Activated B cell treated with CpG ODN at 0.5 μM for 24 hours (primary cell): Measurements from ENCODE around the gene CFAP299. TPM values are rescaled to one million over a fixed set of nuclear protein-coding genes. Genes with fewer than 3 reads are reported as not detected.

Experiments used
- ATAC-seq: fragments of 200-7000 bp; cut with Tn5 transposase; one replicate; pipeline ENCODE4 v1.10.0; 2021; ENCODE audit warnings: low read depth, mild to moderate bottlenecking, moderate library complexity
- CTCF ChIA-PET: fragments of 350-600 bp; sonication (Branson Sonifier 250); formaldehyde crosslinking; loops from one replicate; lab custom pipeline; 2021; ENCODE audit warnings: antibody characterized with exemption; lab: Charles Lee
- POLR2A ChIA-PET: fragments of 350-600 bp; sonication (Branson Sonifier 250); formaldehyde crosslinking; loops from one replicate; lab custom pipeline; 2021; ENCODE audit warnings: antibody characterized with exemption; lab: Charles Lee
- DNase-seq: peaks from one replicate; pipeline ENCODE4 v3.0.0; 2022
- H3K27ac Mint-ChIP-seq: one replicate; pipeline ENCODE4 v1.8.0; 2020; ENCODE audit warnings: mixed read lengths
- H3K27me3 Mint-ChIP-seq: one replicate; pipeline ENCODE4 v1.8.0; 2021; ENCODE audit warnings: mixed read lengths
- H3K36me3 Mint-ChIP-seq: one replicate; pipeline ENCODE4 v1.8.0; 2021; ENCODE audit warnings: low read depth, mixed read lengths
- H3K4me1 Mint-ChIP-seq: one replicate; pipeline ENCODE4 v1.8.0; 2021; ENCODE audit warnings: mixed read lengths
- H3K4me3 Mint-ChIP-seq: one replicate; pipeline ENCODE4 v1.8.0; 2020; ENCODE audit warnings: mild to moderate bottlenecking, mixed read lengths
- H3K9me3 Mint-ChIP-seq: one replicate; pipeline ENCODE4 v1.8.0; 2020; ENCODE audit warnings: mixed read lengths
- CTCF ChIP-seq: fragments of 200-600 bp; IDR thresholded peaks from one replicate; pipeline ENCODE4 v1.8.0; 2022; ENCODE audit warnings: antibody characterized with exemption, mild to moderate bottlenecking
- intact Hi-C: fragments of 100-400 bp; cut with micrococcal nuclease; formaldehyde crosslinking; loops from one replicate; pipeline ENCODE4 v1.15.1; 2024
- total RNA-seq: library from RNA; stranded (reverse); gene quantifications from 2 replicates; pipeline ENCODE4 v1.2.3, GENCODE V29; 2022

The CFAP299 gene
- total RNA-seq, 1 donor from 2014 or later: not detected

GRCh38 chr4:80713409-80713808 is 377.9 kb downstream of the CFAP299 start:
- DNase-seq: no peak
- TF ChIP-seq CTCF: no peak
- H3K4me1 Mint-ChIP-seq: no peaks in the 10 kb centered on the region
- CTCF ChIA-PET: no interaction called here
- H3K4me3 Mint-ChIP-seq: no peak overlapping the region
- intact Hi-C loops: no loop called here
- peaks cover 2% of the 10 kb centered on the region for H3K9me3 Mint-ChIP-seq
- H3K36me3 Mint-ChIP-seq: no peaks in the 10 kb centered on the region
- H3K27me3 Mint-ChIP-seq: no peaks in the 10 kb centered on the region
- H3K27ac Mint-ChIP-seq: no peak overlapping the region
- no peak for ATAC-seq
- POLR2A ChIA-PET: no interaction called here

GRCh38 chr4:80717204-80717603 is 381.7 kb downstream of the CFAP299 start:
- no peak overlapping the region for H3K4me3 Mint-ChIP-seq
- POLR2A ChIA-PET: no interaction called here
- intact Hi-C loops: no loop called here
- TF ChIP-seq CTCF: no peak
- no peak overlapping the region for H3K27ac Mint-ChIP-seq
- peaks cover 4% of the 10 kb centered on the region for H3K36me3 Mint-ChIP-seq
- ATAC-seq (no peak), DNase-seq (no peak)
- peaks cover 16% of the 10 kb centered on the region for H3K9me3 Mint-ChIP-seq
- CTCF ChIA-PET: no interaction called here
- H3K4me1 Mint-ChIP-seq: no peaks in the 10 kb centered on the region
- no peaks in the 10 kb centered on the region for H3K27me3 Mint-ChIP-seq

GRCh38 chr4:80726471-80726870 is 390.9 kb downstream of the CFAP299 start:
- Mint-ChIP-seq H3K4me1 (no peaks in the 10 kb centered on the region), H3K36me3 (peaks cover 2% of the 10 kb centered on the region), H3K27ac (no peak overlapping the region), H3K4me3 (no peak overlapping the region), H3K9me3 (peaks cover 2% of the 10 kb centered on the region), H3K27me3 (no peaks in the 10 kb centered on the region)
- CTCF ChIA-PET: no interaction called here
- DNase-seq (no peak), ATAC-seq (no peak)
- no peak for TF ChIP-seq CTCF
- POLR2A ChIA-PET: no interaction called here
- intact Hi-C loops: no loop called here

- Mint-ChIP-seq H3K27me3 (no peaks in the 10 kb centered on the region), H3K36me3 (no peaks in the 10 kb centered on the region), H3K27ac (no peak overlapping the region), H3K9me3 (no peaks in the 10 kb centered on the region), H3K4me1 (no peaks in the 10 kb centered on the region), H3K4me3 (no peak overlapping the region)
- intact Hi-C loops: no loop called here
- POLR2A ChIA-PET: no interaction called here
- CTCF ChIA-PET: no interaction called here
- no peak for TF ChIP-seq CTCF
- no peak for DNase-seq
- no peak for ATAC-seq
Measured at GRCh38 chr4:80730158-80730557, 394.6 kb downstream of the CFAP299 start.

GRCh38 chr4:80731436-80731835 is 395.9 kb downstream of the CFAP299 start:
- Mint-ChIP-seq H3K27me3 (no peaks in the 10 kb centered on the region), H3K4me3 (no peak overlapping the region), H3K36me3 (no peaks in the 10 kb centered on the region), H3K27ac (no peak overlapping the region), H3K4me1 (no peaks in the 10 kb centered on the region), H3K9me3 (no peaks in the 10 kb centered on the region)
- DNase-seq (no peak), ATAC-seq (no peak)
- TF ChIP-seq CTCF: no peak
- intact Hi-C loops: no loop called here
- ChIA-PET CTCF (no interaction called here), POLR2A (no interaction called here)
